LNCAP (cell line): ENCODE data around the gene BARHL1.

Experiments
- CTCF ChIP-seq: fragments of 450-650 bp; IDR thresholded peaks from 2 replicates; pipeline ENCODE4 v1.5.1; 2017; ENCODE audit warnings: mild to moderate bottlenecking

The BARHL1 gene

GRCh38 chr9:132582276-132582785, at the start of gene BARHL1:
BARHL1 (plus strand) TSS chr9:132582606; CDS start chr9:132582798, 192 bp downstream.
- no peak for TF ChIP-seq CTCF

- no peak for TF ChIP-seq CTCF
These were observed 47.6 kb upstream of the BARHL1 start for GRCh38 chr9:132534832-132535231.

- no peak for TF ChIP-seq CTCF
These were observed 46.3 kb upstream of the BARHL1 start for GRCh38 chr9:132536124-132536523.

GRCh38 chr9:132537352-132537751, 45.1 kb upstream of the BARHL1 start:
- TF ChIP-seq CTCF, result no peak

GRCh38 chr9:132538071-132538470, 44.3 kb upstream of the BARHL1 start:
- TF ChIP-seq CTCF, result no peak

- TF ChIP-seq CTCF, result no peak
These were observed 43.3 kb upstream of the BARHL1 start for GRCh38 chr9:132539096-132539495.

GRCh38 chr9:132541051-132541450, 41.4 kb upstream of the BARHL1 start:
- TF ChIP-seq CTCF, result no peak
